ENCODE data around the gene MFNG.
"Not testable (repeated sequence)": the region's sequence is repeated elsewhere in the genome, so short reads cannot be mapped to it uniquely, and the experiment has no call there.

Gene MFNG, protein sequence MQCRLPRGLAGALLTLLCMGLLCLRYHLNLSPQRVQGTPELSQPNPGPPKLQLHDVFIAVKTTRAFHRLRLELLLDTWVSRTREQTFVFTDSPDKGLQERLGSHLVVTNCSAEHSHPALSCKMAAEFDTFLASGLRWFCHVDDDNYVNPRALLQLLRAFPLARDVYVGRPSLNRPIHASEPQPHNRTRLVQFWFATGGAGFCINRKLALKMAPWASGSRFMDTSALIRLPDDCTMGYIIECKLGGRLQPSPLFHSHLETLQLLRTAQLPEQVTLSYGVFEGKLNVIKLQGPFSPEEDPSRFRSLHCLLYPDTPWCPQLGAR
- total RNA-seq, result 156 to 244 reads per million in 2 experiments

DNA sequence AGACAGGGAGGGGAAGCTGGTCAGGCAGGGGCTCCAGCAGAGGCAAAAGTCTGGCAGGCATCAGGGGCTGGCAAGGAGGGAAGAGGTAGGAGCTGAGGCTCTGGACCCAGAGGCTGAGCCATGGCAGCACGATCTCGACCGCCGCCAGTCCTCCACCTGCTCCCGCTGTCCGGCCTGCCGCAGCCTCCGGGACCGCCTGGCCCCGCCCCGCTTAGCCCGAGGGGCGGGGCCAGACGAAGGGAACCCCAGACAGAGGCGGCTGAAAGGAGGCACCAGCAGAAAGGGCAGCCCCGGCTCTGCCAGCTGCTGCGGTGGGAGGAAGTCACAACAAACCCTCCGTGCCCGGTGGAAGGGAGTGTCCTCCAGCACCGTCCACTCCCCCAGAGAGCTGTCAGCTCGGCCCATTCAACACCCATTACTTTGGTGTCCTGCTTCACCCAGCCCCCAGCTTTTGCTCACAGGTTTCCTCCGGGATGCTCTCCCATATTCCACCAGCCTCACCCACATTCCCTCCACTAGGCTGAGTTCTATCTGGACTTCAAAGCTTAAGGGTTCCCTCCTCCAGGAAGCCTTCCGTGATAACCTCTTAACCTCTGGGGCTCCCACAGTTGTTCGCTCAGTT lies at the start of gene MFNG:
TSS of gene MFNG (minus strand) at position 161 of the 622 bp plus-strand sequence. CDS start 207 bp downstream, outside the sequence.
- DNase-seq (ENCODE audit: low read depth), result peak; percentile 54

DNA sequence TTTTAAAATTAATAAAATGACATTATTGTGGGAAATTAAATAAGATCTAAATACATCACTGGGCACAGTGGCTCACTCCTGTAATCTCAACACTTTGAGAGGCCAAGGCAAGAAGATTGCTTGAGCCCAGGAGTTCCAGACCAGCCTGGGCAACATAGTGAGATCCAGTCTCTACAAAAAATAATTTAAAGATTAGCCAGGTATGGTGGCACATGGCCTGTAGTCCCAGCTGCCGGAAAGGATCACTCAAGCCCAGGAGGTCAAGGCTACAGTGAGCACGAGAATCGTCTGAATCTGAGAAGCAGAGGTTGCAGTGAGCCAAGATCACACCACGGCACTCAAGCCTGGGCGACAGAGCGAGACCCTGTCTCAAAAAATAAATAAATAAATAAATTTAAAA lies 49.0 kb upstream of the MFNG start:
- DNase-seq (ENCODE audit: low read depth), result no peak

DNA sequence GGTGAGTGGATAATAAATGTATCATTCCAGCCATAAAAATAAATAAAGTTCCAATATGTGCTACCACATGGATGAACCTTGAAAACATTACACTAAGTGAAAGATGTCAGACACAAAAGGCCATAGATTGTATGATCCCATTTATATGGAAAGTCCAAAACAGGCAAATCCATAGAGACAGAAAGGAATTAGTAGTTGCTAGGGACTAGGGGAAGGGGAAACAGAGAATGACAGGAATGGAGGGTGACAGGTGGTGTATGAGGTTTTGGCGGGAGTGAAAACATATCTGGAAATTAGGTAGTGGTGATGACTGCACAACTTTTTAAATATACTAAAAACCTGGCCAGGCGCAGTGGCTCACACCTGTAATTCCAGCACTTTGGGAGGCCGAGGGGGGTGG lies 48.3 kb upstream of the MFNG start:
- no peak for DNase-seq (ENCODE audit: low read depth)

DNA sequence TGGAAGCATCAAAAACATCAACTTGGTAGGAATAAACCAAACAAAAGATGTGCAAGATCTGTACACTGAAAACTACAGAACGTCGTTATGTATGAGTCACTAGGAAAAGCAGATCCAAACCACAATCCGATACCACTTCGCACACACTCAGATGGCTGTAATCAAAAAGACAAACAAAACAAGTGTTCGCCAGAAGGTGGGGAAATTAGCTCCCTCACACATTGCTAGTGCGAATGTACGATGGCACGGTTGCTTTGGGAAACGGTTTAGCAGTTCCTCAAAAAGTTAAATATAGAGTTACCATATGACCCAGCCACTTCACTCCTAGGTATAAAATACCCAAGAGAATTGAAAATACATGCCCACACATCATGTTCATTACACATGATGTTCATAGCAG lies 47.8 kb upstream of the MFNG start:
- no peak for DNase-seq (ENCODE audit: low read depth)

DNA sequence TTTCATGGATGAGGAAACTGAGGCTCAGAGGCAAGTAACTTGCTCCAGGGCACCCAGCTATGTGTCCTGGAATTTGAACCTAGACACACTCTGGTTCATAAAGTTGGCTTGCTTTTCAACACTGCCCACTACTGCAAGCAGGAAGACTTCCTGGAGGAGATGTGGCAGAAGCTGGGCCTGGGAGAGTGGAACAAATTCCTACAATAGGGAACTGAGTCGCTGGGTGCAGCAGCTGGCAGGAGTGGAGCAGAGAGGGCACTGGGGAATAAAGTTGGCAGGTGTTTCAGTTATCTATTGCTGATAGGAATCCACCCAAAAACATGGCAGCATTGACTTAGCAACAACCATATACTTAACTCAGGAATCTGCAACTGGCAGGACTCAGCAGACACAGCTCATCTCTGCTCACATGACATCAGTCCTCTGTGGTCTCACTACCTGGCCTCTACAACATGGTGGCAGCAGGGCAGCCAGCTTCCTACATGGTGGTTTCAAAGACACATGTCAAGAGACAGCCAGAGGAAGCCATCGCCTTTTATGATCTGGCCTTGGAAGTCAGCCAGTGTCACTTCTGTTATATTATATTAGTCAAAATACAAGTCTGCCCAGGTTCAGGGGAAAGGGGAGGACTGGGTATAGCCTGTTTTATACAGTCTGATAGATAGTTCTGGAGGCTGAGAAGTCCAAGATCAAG lies 43.6 kb upstream of the MFNG start:
- no peak for DNase-seq (ENCODE audit: low read depth)

DNA sequence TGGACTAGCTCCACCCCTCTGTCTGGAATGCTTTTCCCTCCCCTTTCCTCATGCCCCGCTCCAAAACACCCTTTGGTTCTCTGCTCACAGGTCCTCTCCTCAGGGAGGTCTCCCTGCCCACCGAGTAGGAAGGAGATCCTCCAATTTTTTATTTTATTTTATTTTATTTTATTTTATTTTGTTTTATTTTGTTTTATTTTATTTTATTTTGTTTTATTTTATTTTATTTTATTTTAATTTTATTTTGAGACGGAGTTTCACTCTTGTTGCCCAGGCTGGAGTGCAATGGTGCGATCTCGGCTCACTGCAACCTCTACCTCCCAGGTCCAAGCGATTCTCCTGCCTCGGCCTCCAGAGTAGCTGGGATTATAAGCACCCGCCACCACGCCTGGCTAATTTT lies 41.8 kb upstream of the MFNG start:
- not testable (repeated sequence) for DNase-seq (ENCODE audit: low read depth)

DNA sequence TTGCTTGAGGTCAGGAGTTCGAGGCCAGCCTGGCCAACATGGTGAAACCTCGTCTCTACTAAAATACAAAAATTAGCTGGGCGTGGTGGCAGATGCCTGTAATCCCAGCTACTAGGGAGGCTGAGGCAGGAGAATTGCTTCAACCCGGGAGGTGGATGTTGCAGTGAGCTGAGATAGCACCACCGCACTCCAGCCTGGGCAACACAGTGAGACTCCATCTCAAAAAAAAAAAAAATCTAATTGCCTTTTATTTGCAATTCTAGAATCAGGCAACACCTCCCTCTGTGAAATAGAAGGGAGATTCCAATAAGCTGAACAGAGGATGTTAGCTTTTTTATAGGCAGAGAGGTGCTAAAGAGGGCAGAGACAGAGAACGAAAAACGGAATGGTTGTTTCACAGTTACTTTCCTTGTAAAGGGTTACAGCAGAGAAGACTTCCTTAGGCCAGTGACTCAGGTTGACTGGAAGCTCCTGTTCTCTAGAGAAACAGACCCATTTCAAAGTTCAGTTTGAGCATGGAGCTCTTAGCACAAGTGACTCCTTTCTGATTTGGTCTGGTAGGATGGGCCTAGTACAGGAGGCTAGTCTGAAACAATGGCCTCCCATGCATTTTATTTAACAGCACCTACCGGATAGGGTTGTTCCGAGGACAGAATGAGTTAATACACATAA lies 41.0 kb upstream of the MFNG start:
- DNase-seq (ENCODE audit: low read depth), result not testable (repeated sequence)

DNA sequence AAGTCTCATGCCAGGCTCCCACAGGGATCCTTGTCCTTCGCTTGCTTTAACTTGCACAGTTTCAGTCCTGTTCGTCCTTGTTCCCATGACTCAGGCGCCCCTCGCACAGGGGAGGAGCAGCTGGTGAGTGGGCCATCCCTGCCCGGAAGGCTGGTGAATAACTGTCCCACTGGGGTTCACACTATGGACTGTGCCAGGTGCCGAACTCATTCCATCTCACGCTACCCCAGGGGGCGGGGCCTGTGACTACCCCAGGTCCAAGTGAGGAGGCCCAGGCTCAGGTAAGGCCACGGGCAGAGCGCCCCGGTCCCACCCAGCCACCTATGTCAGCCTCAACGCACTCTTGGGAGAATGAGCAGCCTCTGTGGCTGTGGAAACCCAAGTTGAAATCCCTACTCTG lies 40.2 kb upstream of the MFNG start:
- no peak for DNase-seq (ENCODE audit: low read depth)

DNA sequence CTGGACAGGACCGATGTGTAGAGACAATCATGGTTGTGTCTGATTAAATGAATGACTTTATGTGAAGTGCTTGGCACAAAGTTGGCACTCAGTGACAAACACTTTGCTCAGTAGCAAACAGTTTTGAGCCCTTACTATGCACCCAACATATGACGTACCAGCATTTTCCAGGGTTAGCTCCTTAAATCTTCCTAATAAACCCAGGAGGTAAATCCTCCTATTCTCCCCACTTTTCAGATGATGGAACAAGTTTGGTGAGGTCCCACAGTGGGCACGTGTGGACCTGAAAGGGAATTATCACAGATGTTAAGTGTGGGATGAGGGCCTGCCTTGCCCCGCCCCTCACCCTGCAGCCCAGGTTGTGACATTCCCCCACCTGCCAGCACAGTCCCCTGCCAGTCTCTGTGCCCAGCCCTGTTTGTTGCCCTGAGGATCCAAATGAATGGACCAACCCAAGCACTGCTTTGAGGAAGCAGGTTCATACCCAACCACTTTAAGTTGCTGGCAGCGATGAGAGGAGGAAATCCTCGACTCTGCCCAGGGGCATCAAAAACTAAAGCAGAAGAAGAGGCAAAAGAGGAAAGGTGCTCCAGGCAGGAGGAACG lies 39.7 kb upstream of the MFNG start:
- DNase-seq (ENCODE audit: low read depth), result no peak

DNA sequence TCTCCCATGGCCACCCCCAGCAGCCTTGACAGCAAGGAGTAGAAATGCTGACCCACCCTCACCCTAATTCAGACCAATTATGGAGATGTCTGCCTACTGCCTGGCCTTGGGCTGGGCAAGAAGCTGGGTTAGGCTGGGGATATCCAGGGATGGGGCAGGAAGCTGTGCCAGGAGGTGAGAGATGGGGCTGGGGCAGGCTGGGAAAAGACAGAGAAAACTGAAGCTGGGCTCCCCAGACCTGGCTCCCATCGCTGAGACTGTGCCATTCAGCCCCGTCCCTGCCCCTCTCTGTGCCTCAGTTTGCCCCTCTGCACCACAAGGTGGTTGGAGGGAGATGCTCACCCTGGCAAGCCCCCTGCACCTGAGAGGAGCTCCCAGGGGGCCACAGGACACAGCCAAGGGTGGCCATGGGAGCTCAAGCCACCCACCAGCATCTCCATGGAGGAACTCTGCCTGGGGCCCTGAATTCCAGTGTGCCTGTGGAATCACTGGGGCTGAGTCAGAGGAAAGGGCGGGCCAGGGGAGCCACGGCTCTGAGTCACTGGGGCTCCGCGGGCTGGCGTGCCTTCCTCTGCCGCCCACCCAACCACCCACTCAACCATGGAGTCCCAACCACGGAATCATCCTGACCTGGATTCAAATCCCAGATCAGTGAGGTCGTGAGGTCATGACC lies 39.0 kb upstream of the MFNG start:
- DNase-seq (ENCODE audit: low read depth), result no peak

DNA sequence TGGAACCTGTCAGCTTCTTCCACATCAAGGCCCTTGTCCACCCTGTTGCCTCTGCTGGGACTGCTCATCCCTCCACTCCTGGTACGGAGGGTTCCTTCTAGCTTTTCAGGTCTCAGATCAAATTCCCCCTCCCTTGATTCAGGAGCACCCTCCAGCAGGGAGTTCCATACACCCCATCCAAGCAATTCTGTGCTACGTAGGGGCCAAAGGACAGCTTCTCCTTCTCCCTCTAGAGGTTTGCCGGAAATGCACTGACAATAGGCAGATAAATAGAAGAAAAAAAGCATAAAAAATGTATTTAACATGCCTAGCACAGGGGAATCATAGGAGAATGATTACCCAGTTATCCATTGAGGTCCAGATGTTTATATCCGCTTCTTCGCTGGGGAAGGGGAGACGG lies 36.3 kb upstream of the MFNG start:
- DNase-seq (ENCODE audit: low read depth), result no peak

DNA sequence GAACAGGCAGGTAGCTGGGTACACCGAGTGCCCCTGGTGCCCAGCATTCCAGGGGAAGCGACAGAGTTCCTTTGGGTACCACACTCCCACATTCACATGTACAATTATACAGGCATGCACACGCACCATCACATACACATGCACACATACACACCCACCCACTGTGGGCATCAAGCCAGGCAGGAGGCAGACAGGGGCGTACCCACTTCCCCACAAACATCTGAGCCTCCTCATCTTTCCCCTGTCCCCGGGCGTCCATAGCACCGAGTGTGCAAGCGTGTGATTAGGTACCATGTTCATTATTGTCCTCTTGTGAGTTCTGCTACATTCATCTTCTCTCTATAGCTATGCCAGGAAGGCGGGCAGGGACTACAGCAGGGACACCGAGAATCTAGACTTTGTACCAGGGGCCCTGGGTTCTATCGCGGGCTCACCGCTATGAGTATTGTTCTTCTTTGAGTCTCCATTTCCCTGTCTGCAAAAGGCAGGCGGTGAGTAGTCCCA lies 35.1 kb upstream of the MFNG start:
- no peak for DNase-seq (ENCODE audit: low read depth)

DNA sequence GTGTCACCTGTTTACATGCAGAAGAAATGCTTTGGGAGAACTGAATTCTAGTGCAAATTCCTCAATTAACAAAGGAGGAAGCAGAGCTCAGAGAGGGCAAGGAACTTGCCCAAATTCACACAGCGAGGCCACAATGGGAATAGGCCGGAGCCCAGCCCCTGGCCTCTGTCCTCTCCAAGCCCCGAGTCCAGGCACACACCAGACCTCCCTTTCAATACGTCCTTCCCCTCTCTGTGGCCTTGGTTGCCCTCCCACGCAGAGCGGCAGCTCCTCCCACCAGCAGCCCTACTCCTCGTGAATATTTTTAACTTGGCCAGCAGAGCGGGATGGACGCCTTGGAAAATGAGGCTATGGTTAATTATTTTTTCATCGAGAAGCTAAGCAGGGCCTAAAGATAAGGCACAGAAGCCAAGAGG lies 34.6 kb upstream of the MFNG start:
- DNase-seq (ENCODE audit: low read depth), result no peak

DNA sequence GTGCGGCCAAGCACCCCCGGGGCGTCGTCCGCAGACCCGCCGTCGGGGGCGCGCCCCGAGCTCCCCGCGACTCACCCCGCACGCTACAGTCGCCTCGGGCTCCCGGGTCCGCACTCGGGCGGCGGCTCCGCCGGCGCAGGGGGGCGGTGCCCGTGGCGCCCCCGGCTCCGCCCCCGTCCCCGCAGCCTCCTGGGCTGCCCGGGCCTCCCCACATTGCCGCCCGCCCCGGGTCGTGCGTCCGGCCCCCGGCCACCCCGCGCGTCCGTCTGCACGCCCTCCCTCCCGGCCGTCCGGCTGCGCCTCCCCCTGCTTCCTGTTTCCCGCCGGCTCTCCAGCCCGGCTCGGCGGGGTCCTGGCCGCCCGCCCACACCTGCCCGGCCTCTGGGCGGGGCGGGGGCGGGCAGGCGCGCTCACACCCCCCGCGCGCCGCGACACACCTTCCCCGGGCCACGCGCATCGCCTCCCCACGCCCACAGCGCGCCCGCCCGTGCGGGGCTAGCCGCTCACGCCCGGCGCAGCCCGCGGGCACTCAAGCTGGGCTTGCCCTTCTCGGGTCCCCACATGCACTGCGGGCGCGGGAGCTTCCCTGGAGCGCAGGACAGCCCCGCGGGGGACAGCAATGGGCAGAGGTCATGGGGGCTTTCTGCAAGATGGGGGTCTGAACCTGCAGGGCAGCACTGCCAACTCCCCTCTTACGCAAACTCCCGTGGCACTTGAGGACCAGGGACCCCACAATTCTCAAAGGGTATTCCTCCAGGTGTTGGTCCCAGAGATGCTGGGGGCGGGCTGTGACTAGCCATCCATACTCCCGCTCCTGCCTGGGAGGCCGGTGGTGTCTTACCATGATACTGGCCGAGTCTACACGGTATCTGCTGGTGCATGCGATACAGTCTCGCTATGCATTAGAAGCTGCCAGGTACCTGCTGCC lies 33.3 kb upstream of the MFNG start, which contains the start of gene CARD10:
TSS of gene CARD10 (minus strand) at position 148 of the 928 bp plus-strand sequence. CDS start 215 bp downstream, outside the sequence.
- DNase-seq (ENCODE audit: low read depth), result no peak

DNA sequence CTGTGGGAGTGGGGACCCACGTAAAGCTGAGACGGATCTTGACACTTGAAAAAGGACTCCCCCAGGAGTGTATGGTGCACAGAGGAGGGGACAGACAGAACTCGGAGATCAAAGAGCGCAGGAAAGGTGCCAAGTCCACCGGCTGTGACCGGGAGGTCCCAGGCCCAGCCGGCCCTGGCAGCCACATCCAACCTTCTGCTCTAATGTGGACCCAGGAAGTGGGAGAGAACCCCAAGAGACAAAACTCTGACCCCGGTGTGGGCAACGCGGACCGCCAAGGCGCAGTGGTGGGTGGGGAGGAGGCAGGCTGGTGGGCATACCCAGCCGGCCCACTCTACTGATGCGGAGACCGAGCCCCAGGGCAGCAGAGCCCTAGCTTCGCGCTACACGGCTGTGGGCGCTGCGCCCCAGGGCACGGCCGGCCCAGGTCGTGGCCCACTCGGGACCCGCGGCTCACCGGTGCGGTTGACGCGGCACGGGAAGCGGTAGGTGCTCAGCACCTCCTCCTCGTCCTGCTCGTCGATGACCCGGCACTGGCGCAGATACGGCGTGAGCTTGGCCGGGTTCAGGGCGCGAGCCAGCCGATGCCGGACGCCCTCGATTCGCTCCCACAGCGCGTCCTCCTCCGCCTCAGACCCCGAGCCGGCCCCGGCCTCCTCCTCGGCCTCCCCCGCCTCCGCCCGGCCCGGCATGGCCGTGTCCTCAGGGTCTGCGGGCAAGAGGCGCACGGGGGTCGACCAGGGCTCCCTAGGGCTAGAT lies 32.5 kb upstream of the MFNG start:
- no peak for DNase-seq (ENCODE audit: low read depth)

DNA sequence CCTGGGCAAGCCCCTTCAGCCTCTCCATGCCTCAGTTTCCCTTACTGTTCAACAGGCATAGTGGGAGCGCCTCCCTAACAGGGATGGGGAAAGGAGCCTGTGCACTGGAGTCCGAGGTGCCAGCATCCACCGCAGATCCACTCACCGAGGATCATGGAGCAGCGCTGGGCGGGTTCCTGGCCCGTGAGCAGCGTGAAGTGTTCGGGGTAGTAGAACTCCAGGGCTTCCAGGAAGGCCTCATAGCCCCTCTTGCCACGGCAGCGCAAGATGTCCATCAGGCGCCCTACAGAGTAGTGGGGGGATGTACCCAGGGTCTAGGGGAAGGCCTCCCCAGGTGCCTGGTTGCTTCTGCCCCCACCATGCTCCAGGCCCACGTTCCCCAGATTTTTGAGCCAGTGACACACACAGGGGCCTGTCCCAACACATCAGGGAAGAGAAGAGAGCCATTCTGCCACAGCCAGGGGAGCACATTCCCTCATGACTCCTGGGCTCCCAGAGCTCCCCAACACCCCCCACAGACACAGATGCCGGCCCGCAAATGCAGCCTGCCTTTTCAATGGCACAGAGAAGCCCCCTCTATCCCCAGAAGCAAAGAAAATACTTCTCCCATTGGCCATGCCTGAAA lies 31.8 kb upstream of the MFNG start:
- DNase-seq (ENCODE audit: low read depth), result no peak

DNA sequence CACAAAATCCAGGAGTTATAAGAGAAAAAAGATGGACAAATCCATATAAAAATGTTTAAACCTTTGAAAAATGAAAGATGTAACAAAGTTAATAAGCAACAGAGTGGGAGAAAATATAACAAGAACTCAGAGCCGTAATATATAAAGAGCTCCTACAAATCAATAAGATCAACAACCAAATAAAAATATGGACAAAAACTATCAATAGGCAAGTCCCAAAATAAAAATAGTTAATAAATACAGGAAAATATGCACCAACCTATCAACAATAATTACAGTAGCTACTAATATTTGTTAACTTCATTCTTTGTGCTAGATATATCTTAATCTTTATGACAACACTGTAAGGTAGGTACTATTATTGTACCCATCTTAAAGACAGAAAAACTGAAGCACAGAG lies 30.3 kb upstream of the MFNG start:
- no peak for DNase-seq (ENCODE audit: low read depth)

DNA sequence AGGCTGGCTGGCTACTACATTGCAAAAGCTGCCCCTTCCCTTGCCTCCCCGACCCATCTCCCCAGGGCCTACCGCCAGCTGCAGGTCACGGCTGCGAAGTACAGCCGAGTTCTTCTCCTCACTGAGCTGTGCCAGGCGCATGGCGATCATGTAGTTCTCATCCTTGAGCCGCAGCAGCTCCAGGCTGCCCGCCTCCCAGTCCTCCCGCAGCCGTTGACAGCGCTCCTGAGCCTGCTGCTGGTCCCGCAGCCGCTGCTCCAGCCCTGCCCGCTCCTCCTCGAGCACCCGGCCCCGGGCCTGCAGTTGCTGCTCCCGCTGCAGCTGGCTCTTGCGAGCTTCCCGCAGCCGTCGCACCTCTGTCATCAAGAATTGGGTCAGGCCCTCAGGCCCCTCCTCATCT lies 29.7 kb upstream of the MFNG start:
- no peak for DNase-seq (ENCODE audit: low read depth)

DNA sequence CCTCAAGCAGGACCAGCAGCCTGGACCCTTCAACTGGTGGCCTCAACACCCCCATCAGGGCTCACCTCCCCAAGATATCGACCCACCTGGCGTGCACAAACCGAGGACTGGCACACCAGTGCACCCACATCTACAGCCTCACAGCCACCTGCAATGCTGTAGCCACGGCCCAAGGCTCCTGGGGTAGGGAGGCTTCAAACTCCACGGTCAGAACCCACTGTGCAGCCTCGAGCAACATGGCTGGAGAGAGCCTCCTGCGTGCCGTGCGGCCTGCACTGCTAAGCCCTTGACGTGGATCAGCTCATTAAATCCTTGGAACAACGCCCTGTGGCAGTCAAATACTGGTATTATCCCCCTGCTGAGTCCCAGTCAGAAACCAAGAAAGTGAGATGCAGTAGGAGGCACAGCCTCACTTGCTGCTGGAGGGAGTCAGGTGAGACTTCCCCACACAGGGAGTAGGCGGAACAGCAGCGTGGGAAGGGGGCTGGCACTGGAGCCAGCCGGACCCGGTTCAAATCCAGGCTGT lies 28.4 kb upstream of the MFNG start:
- DNase-seq (ENCODE audit: low read depth), result no peak
